GM23248 (cell line): ENCODE results near the gene SDF2L1. TPM values are rescaled to one million over a fixed set of nuclear protein-coding genes. Genes with fewer than 3 reads are reported as not detected.

ENCODE experiments used
- DNase-seq: peaks from one replicate; pipeline ENCODE4 v3.0.0-alpha.2; 2015
- H2AFZ ChIP-seq: fragments of 200-600 bp; sonication (generic); 2 replicates; pipeline ENCODE4 v1.6.1; 2016; ENCODE audit warnings: antibody characterized with exemption
- H3F3A ChIP-seq: fragments of 200-600 bp; sonication (generic); 2 replicates; pipeline ENCODE4 v1.6.1; 2016; ENCODE audit warnings: mild to moderate bottlenecking, antibody characterized with exemption, mixed run types; ENCODE audit not compliant: insufficient read depth
- H3K27ac ChIP-seq: fragments of 200-600 bp; sonication (generic); 2 replicates; pipeline ENCODE4 v1.5.1; 2016; ENCODE audit warnings: mild to moderate bottlenecking
- H3K27me3 ChIP-seq: fragments of 200-600 bp; sonication (generic); replicated peaks from 2 replicates; pipeline ENCODE4 v1.6.1; 2016; ENCODE audit warnings: mild to moderate bottlenecking; ENCODE audit not compliant: insufficient read depth
- H3K36me3 ChIP-seq: fragments of 200-600 bp; sonication (generic); 2 replicates; pipeline ENCODE4 v1.6.1; 2016; ENCODE audit warnings: low read depth, mild to moderate bottlenecking
- H3K4me1 ChIP-seq: fragments of 200-600 bp; sonication (generic); 2 replicates; pipeline ENCODE4 v1.6.1; 2016; ENCODE audit warnings: mild to moderate bottlenecking; ENCODE audit not compliant: insufficient read depth
- H3K4me2 ChIP-seq: fragments of 200-600 bp; sonication (generic); one replicate; pipeline ENCODE4 v1.6.1; 2016; ENCODE audit warnings: mild to moderate bottlenecking; ENCODE audit not compliant: unreplicated experiment
- H3K4me3 ChIP-seq: fragments of 200-600 bp; sonication (generic); 2 replicates; pipeline ENCODE4 v1.5.1; 2016; ENCODE audit warnings: mild to moderate bottlenecking
- H3K79me2 ChIP-seq: fragments of 200-600 bp; sonication (generic); 2 replicates; pipeline ENCODE4 v1.6.1; 2016; ENCODE audit warnings: mild to moderate bottlenecking; ENCODE audit not compliant: insufficient read depth
- H3K9ac ChIP-seq: fragments of 200-600 bp; sonication (generic); 2 replicates; pipeline ENCODE4 v1.6.1; 2016; ENCODE audit warnings: mild to moderate bottlenecking
- H3K9me2 ChIP-seq: fragments of 200-600 bp; sonication (generic); 2 replicates; pipeline ENCODE4 v1.6.1; 2016; ENCODE audit warnings: mixed run types, mild to moderate bottlenecking, moderate library complexity; ENCODE audit not compliant: insufficient read depth
- H3K9me3 ChIP-seq: fragments of 200-600 bp; sonication (generic); one replicate; pipeline ENCODE4 v1.6.1; 2017; ENCODE audit warnings: low read depth
- H4K20me1 ChIP-seq: fragments of 200-600 bp; sonication (generic); 2 replicates; pipeline ENCODE4 v1.6.0; 2016; ENCODE audit not compliant: insufficient read depth
- EZH2 ChIP-seq: fragments of 200-600 bp; sonication (generic); IDR thresholded peaks from 2 replicates; pipeline ENCODE4 v1.6.1; 2018; ENCODE audit warnings: antibody characterized with exemption, mild to moderate bottlenecking; ENCODE audit not compliant: insufficient read depth, poor library complexity, severe bottlenecking
- EZH2phosphoT487 ChIP-seq: fragments of 200-600 bp; sonication (generic); IDR thresholded peaks from 2 replicates; pipeline ENCODE4 v1.6.1; 2018; ENCODE audit warnings: antibody characterized with exemption, moderate library complexity, mild to moderate bottlenecking, low read depth; ENCODE audit not compliant: insufficient read depth
- WGBS, 2 experiments: methylation state at CpG; one replicate each; pipeline ENCODE4 v1.1.6; 2015 to 2017; ENCODE audit warnings: low lambda C conversion rate in 2 of 2, low coverage in 1 of 2; ENCODE audit errors: missing lambda C conversion rate in 2 of 2; 5-methylcytosine and 5-hydroxymethylcytosine counted together
- in situ Hi-C: fragments of 300-500 bp; cut with MboI; formaldehyde crosslinking; loops from 2 replicates; pipeline ENCODE4 v1.15.0; 2020
- polyA plus RNA-seq: library from polyadenylated mRNA; unstranded; fragments of >200 nt; fragmentation: Nextera tagmentation; extraction: Ambion mirVana; gene quantifications from 2 replicates; pipeline ENCODE4 v1.2.1, GENCODE V29; 2016
- total RNA-seq: library from RNA; depleted of rRNA; stranded (reverse); fragments of >200 nt; shearing (Covaris generic); gene quantifications from 2 replicates; pipeline ENCODE4 v1.2.3, GENCODE V29; 2014

SDF2L1 gene
- total and polyA plus RNA-seq, 2 experiments from 2014 or later, result 33.9 to 37.2 TPM

- Histone ChIP-seq H3K9me2 (no peaks in the 10 kb centered on the region), H3K9ac (peak overlapping the region; percentile 89), H3K4me3 (peak overlapping the region; percentile 83), H3F3A (peaks cover 9% of the 10 kb centered on the region), H3K9me3 (no peaks in the 10 kb centered on the region), H3K4me1 (no peaks in the 10 kb centered on the region), H3K36me3 (no peaks in the 10 kb centered on the region), H2AFZ (peak overlapping the region; percentile 76), H3K27ac (no peak overlapping the region), H3K79me2 (peaks cover 47% of the 10 kb centered on the region), H3K27me3 (no peaks in the 10 kb centered on the region), H3K4me2 (peak overlapping the region; percentile 65), H4K20me1 (no peaks in the 10 kb centered on the region)
- TF ChIP-seq EZH2phosphoT487 (no peak), EZH2 (no peak)
- no peak for DNase-seq
- in situ Hi-C loops, result loop anchor here (25.0 kb wide), 1 partner anchor 166 kb away; the partner anchor contains the start of gene TMEM191C
- WGBS, 2 experiments, result 80% methylated on average over 33 to 67 of the region's 74 CpGs
Measured at GRCh38 chr22:21628386-21629254, 13.5 kb upstream of the SDF2L1 start.

- Histone ChIP-seq H2AFZ (peak within 1 kb of the TSS; percentile 76), H3F3A (peaks cover 6% of the 10 kb centered on the region), H3K4me1 (no peaks in the 10 kb centered on the region), H3K4me3 (peak within 1 kb of the TSS; percentile 83), H3K9me2 (no peaks in the 10 kb centered on the region), H3K27me3 (no peaks in the 10 kb centered on the region), H3K36me3 (no peaks in the 10 kb centered on the region), H3K79me2 (peaks cover 38% of the 10 kb centered on the region), H3K9me3 (no peaks in the 10 kb centered on the region), H4K20me1 (no peaks in the 10 kb centered on the region), H3K27ac (peak within 1 kb of the TSS; percentile 15; the same call in 1 of the 2 replicates), H3K9ac (peak within 1 kb of the TSS; percentile 89), H3K4me2 (peak within 1 kb of the TSS; percentile 65)
- in situ Hi-C loops, result loop anchor here (25.0 kb wide), 1 partner anchor 167 kb away; the partner anchor contains the start of gene TMEM191C
- DNase-seq, result peak; percentile 97
- 3 to 4% methylated on average over 70 to 92 of the region's 93 CpGs for WGBS, 2 experiments
- TF ChIP-seq EZH2phosphoT487, result no peak
- TF ChIP-seq EZH2, result no peak
Measured at GRCh38 chr22:21629255-21630149, 12.6 kb upstream of the SDF2L1 start, which contains the start of gene YDJC. Gene YDJC, minus strand, starts transcription at chr22:21630022. Its CDS starts 8 bp downstream, at chr22:21630014.

- in situ Hi-C loops, result loop anchor here (25.0 kb wide), 1 partner anchor 169 kb away; the partner anchor contains the start of gene TMEM191C
- TF ChIP-seq EZH2 (no peak), EZH2phosphoT487 (no peak)
- WGBS, 2 experiments, result 91 to 97% methylated on average over 4 of the region's 4 CpGs
Measured at GRCh38 chr22:21631025-21631424, 11.1 kb upstream of the SDF2L1 start.

More at GRCh38 chr22:21631025-21631424, 11.1 kb upstream of the SDF2L1 start:
- DNase-seq, result no peak
- Histone ChIP-seq H3K4me3 (no peak overlapping the region), H3K4me1 (no peaks in the 10 kb centered on the region), H3K9ac (no peak overlapping the region), H3K9me2 (no peaks in the 10 kb centered on the region), H3K79me2 (peaks cover 24% of the 10 kb centered on the region), H3K36me3 (no peaks in the 10 kb centered on the region), H3K27me3 (no peaks in the 10 kb centered on the region), H4K20me1 (no peaks in the 10 kb centered on the region), H3K27ac (no peak overlapping the region), H2AFZ (no peak overlapping the region), H3K4me2 (no peak overlapping the region), H3K9me3 (no peaks in the 10 kb centered on the region), H3F3A (peaks cover 3% of the 10 kb centered on the region; the same call in 1 of the 2 replicates)
